Activated naive CD4-positive, alpha-beta T cell treated with anti-CD3 and anti-CD28 coated beads, Interleukin-2, amount 10 ng/mL, durations not matched to agents 7 days and 5 days (primary cell): Measurements from ENCODE around the gene PKHD1.

Experiments used
- CTCF ChIA-PET: fragments of 350-600 bp; sonication (Branson Sonifier 250); formaldehyde crosslinking; loops from one replicate; lab custom pipeline; 2021; ENCODE audit warnings: antibody characterized with exemption; lab: Charles Lee
- DNase-seq: peaks from one replicate; pipeline ENCODE4 v3.0.0-alpha.2; 2020
- H3K27ac Mint-ChIP-seq: one replicate; pipeline ENCODE4 v1.8.0; 2021; ENCODE audit warnings: mild to moderate bottlenecking, moderate library complexity, mixed read lengths
- H3K27me3 Mint-ChIP-seq: one replicate; pipeline ENCODE4 v1.8.0; 2021; ENCODE audit warnings: mild to moderate bottlenecking, mixed read lengths
- H3K36me3 Mint-ChIP-seq: one replicate; pipeline ENCODE4 v1.8.0; 2021; ENCODE audit warnings: mixed read lengths
- H3K4me1 Mint-ChIP-seq: one replicate; pipeline ENCODE4 v1.8.0; 2021; ENCODE audit warnings: mixed read lengths
- H3K4me3 Mint-ChIP-seq: one replicate; pipeline ENCODE4 v1.8.0; 2021; ENCODE audit warnings: mild to moderate bottlenecking, moderate library complexity, mixed read lengths
- H3K9me3 Mint-ChIP-seq: one replicate; pipeline ENCODE4 v1.8.0; 2021; ENCODE audit warnings: mixed read lengths

The PKHD1 gene

DNA sequence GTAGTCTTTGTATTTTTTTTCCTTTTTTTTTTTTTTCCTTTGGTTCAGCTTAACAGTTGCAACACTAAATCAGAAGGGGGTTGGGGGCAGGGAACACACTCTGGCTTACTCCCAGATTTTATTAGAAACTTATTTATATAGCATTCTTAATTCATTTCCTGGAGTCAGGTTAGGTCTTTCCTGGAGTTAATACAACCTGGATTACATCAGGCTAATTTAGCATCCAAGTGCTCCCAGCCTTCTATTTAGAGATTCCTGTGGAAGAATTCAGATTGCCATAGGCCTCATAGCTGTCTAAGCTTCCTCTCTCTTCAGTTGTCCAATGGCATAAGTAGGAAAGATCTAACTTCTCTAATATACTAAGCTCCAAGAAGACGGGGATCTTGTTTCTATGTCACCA lies 35.8 kb upstream of the PKHD1 start:
- CTCF ChIA-PET, result no interaction called here
- no peak for DNase-seq

DNA sequence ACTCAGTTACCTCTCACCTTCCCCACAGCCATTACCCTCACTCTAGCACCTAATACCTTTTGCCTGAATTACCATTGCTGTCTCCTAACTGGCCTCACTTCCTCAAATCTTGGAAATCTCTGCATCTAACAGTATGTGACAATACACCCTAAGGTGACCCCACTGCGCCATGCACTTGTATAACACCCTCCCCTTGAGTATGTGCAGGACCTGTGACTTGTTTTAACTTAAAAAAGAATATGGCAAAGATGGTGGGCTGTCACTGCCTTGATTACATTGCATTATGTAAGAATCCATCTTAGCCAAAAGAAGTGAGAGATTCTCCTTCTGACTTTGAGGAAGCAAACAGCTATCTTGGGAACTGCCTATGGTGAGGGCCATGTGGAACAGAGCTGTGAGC lies 29.9 kb upstream of the PKHD1 start:
- peaks cover under 1% of the 10 kb centered on the region for H3K9me3 Mint-ChIP-seq
- no peaks in the 10 kb centered on the region for H3K4me1 Mint-ChIP-seq
- peaks cover under 1% of the 10 kb centered on the region for H3K27me3 Mint-ChIP-seq
- H3K4me3 Mint-ChIP-seq, result no peak overlapping the region
- no peak for DNase-seq
- no peaks in the 10 kb centered on the region for H3K36me3 Mint-ChIP-seq
- H3K27ac Mint-ChIP-seq, result no peak overlapping the region
- CTCF ChIA-PET, result no interaction called here

More for the DNA sequence above, 35.8 kb upstream of the PKHD1 start:
- peaks cover 8% of the 10 kb centered on the region for H3K27me3 Mint-ChIP-seq
- H3K4me3 Mint-ChIP-seq, result no peak overlapping the region
- no peaks in the 10 kb centered on the region for H3K36me3 Mint-ChIP-seq
- no peaks in the 10 kb centered on the region for H3K4me1 Mint-ChIP-seq
- no peaks in the 10 kb centered on the region for H3K9me3 Mint-ChIP-seq
- no peak overlapping the region for H3K27ac Mint-ChIP-seq

DNA sequence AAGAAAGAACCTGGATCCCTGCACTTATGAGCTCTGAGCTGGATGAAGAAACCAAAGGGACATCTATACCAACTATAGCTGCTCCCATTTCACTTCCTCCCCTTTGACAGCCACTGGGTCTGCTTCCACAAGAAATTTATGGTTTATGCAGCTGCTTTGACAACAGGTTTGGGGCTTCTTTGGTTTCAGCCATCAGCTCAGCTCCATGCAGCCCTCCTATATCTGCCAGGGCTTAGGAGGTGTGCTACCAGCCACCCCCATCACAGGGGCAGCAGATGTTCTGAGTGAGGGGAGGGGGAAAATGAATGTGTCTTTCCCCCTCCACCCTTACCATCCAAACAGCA lies 29.2 kb upstream of the PKHD1 start:
- H3K4me1 Mint-ChIP-seq, result no peaks in the 10 kb centered on the region
- no peaks in the 10 kb centered on the region for H3K36me3 Mint-ChIP-seq
- H3K27me3 Mint-ChIP-seq, result peaks cover 4% of the 10 kb centered on the region
- H3K9me3 Mint-ChIP-seq, result peaks cover 7% of the 10 kb centered on the region
- H3K27ac Mint-ChIP-seq, result no peak overlapping the region
- H3K4me3 Mint-ChIP-seq, result no peak overlapping the region
- DNase-seq, result no peak
- CTCF ChIA-PET, result no interaction called here

DNA sequence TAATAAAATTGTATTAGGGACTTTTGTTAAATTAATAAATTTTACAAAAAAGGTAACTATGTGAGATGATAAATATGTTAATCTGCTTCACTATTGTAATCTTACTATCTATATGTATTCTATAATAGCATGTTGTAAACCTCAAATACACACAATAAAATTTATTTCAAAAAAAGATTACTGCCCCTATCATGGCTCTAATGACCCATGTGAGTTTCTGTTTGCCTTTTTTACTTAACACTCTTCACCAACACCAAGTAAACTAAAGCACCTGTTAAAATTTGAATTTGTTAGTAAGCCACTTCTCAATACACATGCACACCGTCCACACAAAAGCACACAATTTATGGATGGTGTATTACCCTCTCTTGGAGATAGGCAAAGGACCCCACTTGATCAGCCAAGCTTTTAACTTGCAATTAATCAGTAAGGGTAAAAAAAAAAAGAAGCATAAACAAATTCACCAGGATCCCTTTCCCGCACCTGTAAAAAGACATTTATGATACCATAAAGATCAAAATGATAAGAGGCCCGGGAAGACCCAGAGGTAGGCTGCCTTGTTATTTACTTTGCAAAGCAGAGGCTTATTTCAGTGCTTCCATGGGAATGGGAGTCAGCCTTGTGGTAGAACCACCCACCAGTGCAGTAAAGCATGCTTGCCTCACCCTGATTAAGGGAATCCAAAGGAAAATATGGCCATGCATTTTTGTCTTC lies 28.6 kb upstream of the PKHD1 start:
- no peaks in the 10 kb centered on the region for H3K4me1 Mint-ChIP-seq
- CTCF ChIA-PET, result no interaction called here
- no peaks in the 10 kb centered on the region for H3K36me3 Mint-ChIP-seq
- H3K9me3 Mint-ChIP-seq, result peaks cover 9% of the 10 kb centered on the region
- peaks cover 4% of the 10 kb centered on the region for H3K27me3 Mint-ChIP-seq
- no peak for DNase-seq
- H3K4me3 Mint-ChIP-seq, result no peak overlapping the region
- no peak overlapping the region for H3K27ac Mint-ChIP-seq

DNA sequence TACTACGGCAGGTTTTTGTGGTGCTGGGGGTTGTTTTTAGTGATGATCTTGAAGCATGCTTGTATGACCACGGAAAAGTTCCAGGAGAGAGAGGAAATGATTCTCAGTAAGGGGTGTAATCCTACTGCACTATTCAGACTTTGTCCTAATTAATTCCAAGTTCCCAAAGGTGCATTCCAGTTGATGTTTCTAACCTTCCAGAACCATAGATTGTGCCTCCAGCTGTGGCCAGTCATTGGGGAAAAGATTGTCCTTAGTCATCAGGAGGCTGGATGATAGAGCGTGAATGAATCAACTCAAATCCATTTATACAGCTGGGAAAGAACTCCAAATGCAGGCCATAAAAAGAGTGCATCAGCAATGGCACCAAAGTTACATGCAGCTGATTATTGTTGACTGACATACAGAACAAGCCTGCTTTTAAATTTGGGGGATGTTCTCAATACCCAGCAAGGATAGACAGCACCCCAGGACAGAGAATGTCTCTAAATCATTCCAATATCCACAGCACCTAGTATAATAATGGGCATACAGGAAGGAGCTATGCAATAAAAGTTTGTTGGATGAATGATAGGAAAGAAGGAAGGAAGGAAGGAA lies 27.8 kb upstream of the PKHD1 start:
- Mint-ChIP-seq H3K27me3 (peaks cover 4% of the 10 kb centered on the region), H3K9me3 (peaks cover 9% of the 10 kb centered on the region)

DNA sequence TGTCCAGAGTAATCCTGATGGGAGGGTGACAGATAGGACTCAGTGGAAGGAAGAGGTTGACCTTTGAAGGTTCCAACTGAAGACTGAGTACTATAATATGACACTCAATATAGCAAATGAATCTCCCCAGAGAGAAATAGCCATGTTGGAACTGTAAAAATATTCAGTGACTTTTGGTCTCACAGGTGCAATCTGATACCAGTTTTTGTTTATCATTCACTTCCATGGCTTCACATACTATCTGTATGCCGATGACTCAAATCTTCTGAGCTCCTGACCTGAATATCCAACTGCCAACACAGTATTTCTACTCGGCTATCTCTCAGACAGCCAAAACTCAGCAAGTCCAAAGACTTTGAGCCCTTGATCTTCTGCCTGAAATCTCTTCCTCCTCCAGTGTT lies 21.8 kb upstream of the PKHD1 start:
- CTCF ChIA-PET, result no interaction called here
- Mint-ChIP-seq H3K4me3 (no peak overlapping the region), H3K9me3 (peaks cover 9% of the 10 kb centered on the region), H3K27ac (no peak overlapping the region), H3K36me3 (no peaks in the 10 kb centered on the region), H3K4me1 (no peaks in the 10 kb centered on the region), H3K27me3 (peaks cover 10% of the 10 kb centered on the region)
- DNase-seq, result no peak

More for the DNA sequence above, 27.8 kb upstream of the PKHD1 start:
- CTCF ChIA-PET, result no interaction called here
- no peak overlapping the region for H3K4me3 Mint-ChIP-seq
- no peaks in the 10 kb centered on the region for H3K36me3 Mint-ChIP-seq
- no peak for DNase-seq
- H3K27ac Mint-ChIP-seq, result no peak overlapping the region
- H3K4me1 Mint-ChIP-seq, result no peaks in the 10 kb centered on the region

DNA sequence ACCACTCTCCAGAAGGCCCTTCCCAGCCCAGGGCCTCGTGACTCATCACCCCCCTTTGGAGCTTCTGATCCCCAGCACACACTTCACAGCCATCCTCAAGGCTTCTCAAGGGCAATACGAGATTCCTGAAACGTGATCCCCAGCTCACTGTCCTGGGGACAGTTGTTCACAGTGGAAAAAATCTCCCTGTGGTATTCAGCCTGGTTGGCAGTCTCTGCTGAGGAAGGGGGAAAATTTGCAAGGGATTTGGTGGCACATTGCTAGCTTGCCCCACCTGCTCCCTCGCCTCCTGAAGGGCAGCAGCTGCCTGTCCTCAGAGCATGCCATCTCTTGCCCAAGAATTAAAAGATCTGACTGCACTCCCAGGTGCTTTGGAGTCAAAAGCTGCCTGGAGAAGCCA lies 20.7 kb upstream of the PKHD1 start:
- no peaks in the 10 kb centered on the region for H3K4me1 Mint-ChIP-seq

DNA sequence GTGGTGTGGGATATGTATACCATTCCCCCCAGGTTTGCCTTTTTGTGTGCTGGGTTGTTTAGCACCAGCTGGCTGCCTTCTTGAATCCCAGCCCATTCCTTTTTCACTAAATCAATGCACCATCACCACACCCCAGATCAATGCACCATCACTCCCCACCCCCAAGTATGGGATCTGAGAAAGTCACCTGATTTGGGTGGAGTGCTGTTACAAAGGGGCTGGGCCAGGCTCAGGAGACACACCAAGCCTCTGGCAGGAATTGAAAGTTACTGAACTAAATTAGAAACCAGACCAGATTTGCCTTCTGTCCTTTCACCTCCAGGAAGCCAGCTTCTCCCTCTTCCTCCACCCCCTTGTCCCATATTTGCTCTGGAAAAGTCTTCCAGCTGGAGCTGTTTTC lies 19.6 kb upstream of the PKHD1 start:
- CTCF ChIA-PET, result no interaction called here
- Mint-ChIP-seq H3K9me3 (peaks cover 6% of the 10 kb centered on the region), H3K27me3 (peaks cover 6% of the 10 kb centered on the region), H3K4me3 (no peak overlapping the region), H3K27ac (no peak overlapping the region), H3K36me3 (no peaks in the 10 kb centered on the region), H3K4me1 (no peaks in the 10 kb centered on the region)
- no peak for DNase-seq

More for the DNA sequence above, 20.7 kb upstream of the PKHD1 start:
- no peak overlapping the region for H3K27ac Mint-ChIP-seq
- peaks cover 9% of the 10 kb centered on the region for H3K9me3 Mint-ChIP-seq
- peaks cover 10% of the 10 kb centered on the region for H3K27me3 Mint-ChIP-seq
- H3K4me3 Mint-ChIP-seq, result no peak overlapping the region
- H3K36me3 Mint-ChIP-seq, result no peaks in the 10 kb centered on the region
- CTCF ChIA-PET, result no interaction called here
- no peak for DNase-seq

DNA sequence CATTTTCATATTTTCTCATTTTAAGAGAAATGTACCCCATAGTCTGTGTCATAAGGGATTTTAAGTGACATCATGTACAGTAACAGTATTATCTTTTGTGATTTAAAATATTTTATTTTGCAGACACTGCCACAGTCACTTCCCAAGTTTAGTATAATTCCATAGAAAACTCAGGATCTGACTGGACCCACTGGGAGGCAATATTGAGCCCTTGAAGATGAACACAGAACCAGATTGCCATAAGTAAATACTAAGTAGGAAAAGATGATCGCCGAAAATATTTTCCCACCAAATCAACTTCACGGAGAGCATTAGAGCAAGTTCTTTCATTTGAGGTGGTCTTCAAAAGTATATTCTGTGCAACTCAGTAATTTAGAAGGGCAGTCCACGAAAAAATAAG lies 17.6 kb upstream of the PKHD1 start:
- Mint-ChIP-seq H3K9me3 (no peaks in the 10 kb centered on the region), H3K27me3 (peaks cover 12% of the 10 kb centered on the region), H3K36me3 (no peaks in the 10 kb centered on the region), H3K4me3 (no peak overlapping the region), H3K27ac (no peak overlapping the region), H3K4me1 (no peaks in the 10 kb centered on the region)
- no peak for DNase-seq
- CTCF ChIA-PET, result no interaction called here

DNA sequence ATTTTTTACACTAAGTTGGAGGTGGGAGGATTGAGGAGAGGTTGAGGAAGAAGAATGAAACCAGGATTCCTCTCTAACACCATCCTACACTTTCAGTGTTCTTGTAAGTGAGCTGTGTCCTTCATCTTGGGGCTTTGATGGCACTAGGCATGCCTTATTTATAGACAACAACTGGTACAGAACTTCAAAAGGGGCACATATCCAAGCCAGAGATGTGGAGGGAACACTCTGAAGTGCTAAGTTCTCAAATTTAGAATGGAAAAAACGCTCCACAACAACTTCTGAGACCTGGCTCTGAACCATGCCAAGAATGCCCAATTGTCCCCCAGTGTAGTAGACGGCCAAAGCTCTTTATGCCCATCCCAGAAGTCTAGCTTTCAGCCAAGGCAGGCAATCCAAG lies 16.2 kb upstream of the PKHD1 start:
- DNase-seq, result no peak
- Mint-ChIP-seq H3K9me3 (no peaks in the 10 kb centered on the region), H3K4me3 (no peak overlapping the region), H3K4me1 (no peaks in the 10 kb centered on the region), H3K27me3 (peaks cover 12% of the 10 kb centered on the region), H3K27ac (no peak overlapping the region), H3K36me3 (no peaks in the 10 kb centered on the region)
- CTCF ChIA-PET, result no interaction called here

DNA sequence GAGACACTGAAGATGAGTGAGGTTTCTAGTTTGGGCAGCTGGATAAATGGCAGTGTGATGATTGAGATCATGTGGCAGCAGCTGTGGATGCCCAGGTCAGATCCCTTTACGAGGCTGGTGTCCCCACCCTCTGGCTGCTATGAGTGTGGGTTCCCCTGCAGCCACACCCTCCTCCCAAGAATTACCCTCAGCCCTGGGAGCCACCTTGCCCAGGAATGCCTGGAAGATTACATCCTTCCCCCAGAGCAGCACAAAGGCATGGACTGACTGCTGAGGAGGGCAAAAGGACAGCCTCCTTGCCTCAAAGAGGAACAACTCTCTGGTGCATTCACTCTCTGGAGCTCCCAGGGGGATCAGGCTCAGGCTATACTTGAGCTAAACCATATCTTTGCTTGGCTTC lies 15.0 kb upstream of the PKHD1 start:
- no peak overlapping the region for H3K4me3 Mint-ChIP-seq
- H3K36me3 Mint-ChIP-seq, result no peaks in the 10 kb centered on the region
- DNase-seq, result no peak
- H3K27me3 Mint-ChIP-seq, result peaks cover 6% of the 10 kb centered on the region
- CTCF ChIA-PET, result no interaction called here
- H3K4me1 Mint-ChIP-seq, result no peaks in the 10 kb centered on the region
- H3K27ac Mint-ChIP-seq, result no peak overlapping the region
- H3K9me3 Mint-ChIP-seq, result no peaks in the 10 kb centered on the region

DNA sequence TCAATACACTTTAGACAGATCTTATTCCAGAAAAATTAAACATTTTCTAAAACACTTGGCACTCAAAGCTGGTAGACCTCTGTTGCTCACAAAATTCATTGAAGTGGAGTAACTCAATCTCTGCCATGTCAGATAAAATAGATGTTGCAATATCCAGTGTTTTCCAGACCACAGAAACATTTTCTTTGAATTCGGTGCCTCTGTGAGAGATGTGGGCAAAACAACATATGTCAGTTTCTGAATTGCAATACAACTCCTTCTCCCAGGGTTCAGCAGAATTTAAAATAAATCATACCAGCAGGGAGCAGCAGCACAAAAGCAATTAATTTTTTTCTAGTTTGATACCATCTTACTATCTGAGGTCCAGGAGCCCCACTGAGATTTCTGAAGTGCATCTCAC lies 11.3 kb upstream of the PKHD1 start:
- no peak for DNase-seq
- H3K27me3 Mint-ChIP-seq, result peaks cover 6% of the 10 kb centered on the region
- H3K4me1 Mint-ChIP-seq, result no peaks in the 10 kb centered on the region
- CTCF ChIA-PET, result no interaction called here
- H3K27ac Mint-ChIP-seq, result no peak overlapping the region
- H3K36me3 Mint-ChIP-seq, result no peaks in the 10 kb centered on the region
- H3K9me3 Mint-ChIP-seq, result no peaks in the 10 kb centered on the region
- no peak overlapping the region for H3K4me3 Mint-ChIP-seq

DNA sequence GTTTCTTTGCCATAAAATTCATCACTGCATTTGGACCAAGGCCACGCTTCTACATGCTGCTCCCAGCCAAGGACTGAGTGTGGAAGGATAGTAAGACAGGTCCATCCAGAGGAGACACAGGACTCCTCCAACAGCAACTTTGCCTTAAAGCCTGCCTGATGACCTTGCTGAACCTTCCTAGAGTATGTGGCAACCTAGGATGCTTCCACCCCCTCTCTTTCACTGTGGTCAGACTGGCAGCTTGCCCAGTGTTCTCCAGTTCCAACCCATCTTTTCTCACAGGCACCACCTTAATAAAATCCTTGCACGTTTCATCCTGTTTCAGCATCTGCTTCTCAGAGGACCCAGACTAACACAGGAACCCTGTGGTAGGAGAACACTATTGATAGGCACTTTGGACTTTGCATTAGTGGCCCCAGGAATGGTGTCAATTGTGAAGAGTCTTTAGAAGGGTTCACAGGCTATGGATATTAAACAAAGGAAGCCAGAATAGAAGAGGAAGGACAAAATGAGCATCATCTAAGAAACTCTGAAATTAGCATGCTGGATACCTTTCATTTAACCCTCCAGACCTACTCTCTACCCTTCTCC lies 2.4 kb upstream of the PKHD1 start:
- no peak overlapping the region for H3K27ac Mint-ChIP-seq
- H3K9me3 Mint-ChIP-seq, result no peaks in the 10 kb centered on the region
- no peak for DNase-seq
- no peaks in the 10 kb centered on the region for H3K4me1 Mint-ChIP-seq
- CTCF ChIA-PET, result no interaction called here
- no peak overlapping the region for H3K4me3 Mint-ChIP-seq
- H3K36me3 Mint-ChIP-seq, result no peaks in the 10 kb centered on the region
- H3K27me3 Mint-ChIP-seq, result peaks cover 19% of the 10 kb centered on the region

DNA sequence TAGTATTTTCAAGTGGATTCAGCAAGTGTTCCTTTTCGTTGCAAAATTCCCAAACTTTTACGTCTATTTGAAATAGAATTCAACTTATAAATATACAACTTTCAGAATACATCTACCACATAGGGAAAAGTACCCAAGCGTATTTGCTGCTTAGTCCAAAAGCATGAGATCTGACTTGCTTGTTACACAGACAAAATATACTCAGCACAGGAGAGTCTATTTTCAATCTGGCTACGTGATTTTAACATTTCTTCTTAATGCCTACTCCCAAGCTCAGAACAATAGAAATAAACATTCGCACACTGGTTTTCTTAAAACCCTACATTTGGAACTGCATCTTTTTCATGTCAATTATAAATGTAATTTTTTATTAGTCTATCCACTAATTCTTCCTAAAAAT lies 672 bp downstream of the PKHD1 start:
- Mint-ChIP-seq H3K9me3 (no peaks in the 10 kb centered on the region), H3K4me3 (no peak overlapping the region), H3K27me3 (peaks cover 19% of the 10 kb centered on the region), H3K27ac (no peak overlapping the region), H3K4me1 (no peaks in the 10 kb centered on the region), H3K36me3 (no peaks in the 10 kb centered on the region)
- no peak for DNase-seq
- CTCF ChIA-PET, result interaction anchor here (0.7 to 1.0 kb wide), 2 partner anchors 53 to 169 kb away, joined by 3 read pairs; no protein-coding TSS in a partner anchor

DNA sequence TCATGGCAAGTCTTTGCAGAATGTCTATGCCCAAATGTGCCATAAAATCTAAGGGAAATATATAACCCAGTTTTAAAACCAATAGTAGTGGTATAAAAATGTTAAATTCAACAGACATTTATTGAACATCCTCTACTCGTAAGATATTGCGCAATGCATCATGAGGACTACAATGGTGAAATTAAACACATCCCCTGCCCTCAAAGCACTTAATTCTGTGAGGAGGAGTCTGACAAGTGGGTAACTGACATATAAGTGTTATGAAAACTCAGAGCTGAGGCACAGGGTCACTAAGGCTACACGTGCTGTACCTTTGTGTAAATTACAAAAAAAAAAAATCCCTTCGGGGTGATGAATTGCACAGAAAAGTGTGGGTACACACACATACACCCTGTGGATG lies 6.2 kb downstream of the PKHD1 start:
- Mint-ChIP-seq H3K27ac (no peak overlapping the region), H3K4me1 (no peaks in the 10 kb centered on the region), H3K36me3 (no peaks in the 10 kb centered on the region), H3K9me3 (no peaks in the 10 kb centered on the region), H3K27me3 (peaks cover 13% of the 10 kb centered on the region), H3K4me3 (no peak overlapping the region)
- DNase-seq, result no peak
- CTCF ChIA-PET, result no interaction called here
